ENCODE measurements around the gene TTC12. TPM values are rescaled to one million over a fixed set of nuclear protein-coding genes. Genes with fewer than 3 reads are reported as not detected.

Gene TTC12
- polyA plus RNA-seq, 1 of the 3 experiments (the other 2 are of a cell fraction) = 15.1 TPM

- no peak overlapping the region for H3K9ac ChIP-seq
- no peaks in the 10 kb centered on the region for H3K36me3 ChIP-seq (replicated peaks in 1 of 2; ENCODE audit: control insufficient read depth in 1 of 2, insufficient read depth in 2 of 2, low read length in 1 of 2)
- H3F3A ChIP-seq (replicated peaks; ENCODE audit: insufficient read depth) = no peaks in the 10 kb centered on the region
- no peak overlapping the region for H3K27ac ChIP-seq (ENCODE audit: low read depth in 2 of 2, low read length in 1 of 2)
- TF ChIP-seq CTCF (IDR thresholded peaks at IDR 0.05) (peak; percentile 94), SIN3A (IDR thresholded peaks at IDR 0.05; ENCODE audit: borderline replicate concordance, low read depth, low read length) (no peak), EP300 (IDR thresholded peaks at IDR 0.05; ENCODE audit: borderline replicate concordance in 1 of 2, low read depth in 1 of 2, low read length in 1 of 2) (no peak), RCOR1 (IDR thresholded peaks at IDR 0.05; ENCODE audit: low read length) (peak; percentile 52; the same call in 1 of the 2 replicates), SMC3 (IDR thresholded peaks at IDR 0.05; ENCODE audit: low read depth, low read length) (peak; percentile 98), IRF3 (IDR thresholded peaks at IDR 0.05; ENCODE audit: low read depth, low read length) (no peak), REST (IDR thresholded peaks at IDR 0.05; ENCODE audit: low read depth, low read length) (no peak), GABPA (IDR thresholded peaks at IDR 0.05; ENCODE audit: low read depth) (no peak), POLR2AphosphoS5 (IDR thresholded peaks at IDR 0.05; ENCODE audit: low read depth, low read length) (no peak), TAF1 (IDR thresholded peaks at IDR 0.05; ENCODE audit: borderline replicate concordance, low read depth, low read length) (no peak), PBX3 (IDR thresholded peaks at IDR 0.05) (no peak), NRF1 (IDR thresholded peaks at IDR 0.05; ENCODE audit: low read depth, low read length) (no peak), RAD21 (IDR thresholded peaks at IDR 0.05; ENCODE audit: low read length) (peak; percentile 99), RXRA (IDR thresholded peaks at IDR 0.05; ENCODE audit: borderline replicate concordance, low read depth) (no peak), TEAD4 (IDR thresholded peaks at IDR 0.05; ENCODE audit: borderline replicate concordance, insufficient read depth) (no peak), CHD2 (IDR thresholded peaks at IDR 0.05; ENCODE audit: low read length, partially characterized antibody) (peak; percentile 15)
- WGBS (ENCODE audit: low lambda C conversion rate) = 48% methylated on average over 9 of the region's 12 CpGs
- H3K4me1 ChIP-seq (ENCODE audit: control insufficient read depth in 1 of 2, insufficient read depth in 2 of 2, low read depth in 1 of 2, low read length in 1 of 2) = peaks cover 0 to 2% of the 10 kb centered on the region in 2 experiments; a peak in 1 of 4 replicates
- H4K20me1 ChIP-seq (ENCODE audit: insufficient read depth) = no peaks in the 10 kb centered on the region
- peak; percentile 81 for DNase-seq
- ChIA-PET POLR2A (interaction anchor here (0.7 kb wide), 1 partner anchor 285 kb away, joined by 4 read pairs; no protein-coding TSS in a partner anchor), CTCF (interaction anchor here (0.6 to 4.0 kb wide), 43 partner anchors 9 to 1647 kb away, joined by 3 to 66 read pairs (median 3); partner anchors contain the start of gene TTC12)
- no peaks in the 10 kb centered on the region for H3K9me3 ChIP-seq
- H3K4me2 ChIP-seq = no peak overlapping the region
- H3K9me2 ChIP-seq = no peaks in the 10 kb centered on the region
- no peaks in the 10 kb centered on the region for H3K79me2 ChIP-seq (ENCODE audit: insufficient read depth)
- H2AFZ ChIP-seq (ENCODE audit: low read depth) = no peak overlapping the region
- H3K27me3 ChIP-seq (ENCODE audit: insufficient read depth) = no peaks in the 10 kb centered on the region
- H3K4me3 ChIP-seq (ENCODE audit: low read depth in 2 of 2, low read length in 1 of 2) = peak overlapping the region in 1 of 2 experiments; percentile 14; a peak in 1 of 4 replicates
Observed at GRCh38 chr11:113305440-113306336, 8.7 kb upstream of the TTC12 start.
